HUES48 (cell line): ENCODE measurements around the gene CD99L2.

ENCODE experiments used
- H3K27ac ChIP-seq: one replicate; pipeline ENCODE4 v1.7.0; 2013; ENCODE audit warnings: low read depth, low read length, inconsistent platforms
- H3K27me3 ChIP-seq: 2 replicates; pipeline ENCODE4 v1.6.1; 2013; ENCODE audit warnings: mild to moderate bottlenecking, low read length; ENCODE audit not compliant: control insufficient read depth, insufficient read depth
- H3K36me3 ChIP-seq: 2 replicates; pipeline ENCODE4 v1.6.1; 2013; ENCODE audit warnings: low read length; ENCODE audit not compliant: control insufficient read depth, insufficient read depth
- H3K4me1 ChIP-seq: 2 replicates; pipeline ENCODE4 v1.6.1; 2013; ENCODE audit warnings: mild to moderate bottlenecking, low read length; ENCODE audit not compliant: control insufficient read depth, insufficient read depth
- H3K4me3 ChIP-seq: 2 replicates; pipeline ENCODE4 v1.5.1; 2013; ENCODE audit warnings: mild to moderate bottlenecking, low read depth, low read length
- H3K9ac ChIP-seq: 2 replicates; pipeline ENCODE4 v1.6.1; 2013; ENCODE audit warnings: mild to moderate bottlenecking, low read depth, low read length, moderate library complexity
- H3K9me3 ChIP-seq: 2 replicates; pipeline ENCODE4 v1.6.1; 2013; ENCODE audit warnings: low read length; ENCODE audit not compliant: control insufficient read depth, insufficient read depth

The CD99L2 gene

DNA sequence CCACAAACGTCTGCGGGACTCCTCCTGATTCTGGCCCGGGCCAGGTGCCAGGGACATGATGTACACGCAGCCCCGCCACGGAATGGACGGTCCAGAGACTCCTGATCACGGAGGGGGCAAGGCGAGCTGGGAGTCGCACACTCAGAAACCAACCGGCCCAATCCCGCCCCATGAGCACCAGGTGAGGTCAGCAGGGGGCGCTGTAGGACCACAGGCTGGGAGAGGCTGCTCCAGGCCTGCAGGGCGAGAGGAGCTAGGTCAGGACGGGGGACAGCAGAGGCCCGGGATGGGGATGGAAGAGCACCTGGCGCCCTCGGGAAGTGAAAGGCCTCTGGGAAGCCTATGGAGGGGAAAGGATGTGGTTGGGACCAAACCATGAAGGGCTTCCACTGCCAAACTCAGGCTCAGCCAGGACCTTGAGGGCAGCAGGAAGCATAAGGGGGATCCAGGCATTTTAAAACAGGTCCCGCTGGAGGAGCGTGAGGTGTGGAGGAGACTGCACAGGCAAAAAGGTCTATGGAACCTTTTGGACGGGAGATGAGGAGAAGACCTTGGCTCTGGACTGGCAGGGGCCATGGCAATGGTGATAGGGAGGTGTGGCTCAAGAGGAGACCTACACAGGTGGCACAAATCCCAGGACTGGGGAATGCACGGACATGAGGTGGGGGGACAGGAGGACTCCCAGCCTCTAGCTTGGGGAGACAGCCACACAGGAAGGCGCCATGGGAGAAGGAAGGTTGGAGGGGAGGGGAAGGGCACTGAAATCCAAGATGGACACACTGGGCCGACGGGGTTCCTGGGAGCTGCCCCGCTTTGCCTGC lies 126.1 kb downstream of the CD99L2 start:
- Histone ChIP-seq H3K9ac (no peak overlapping the region), H3K27ac (no peak overlapping the region), H3K9me3 (peaks cover 11% of the 10 kb centered on the region; the same call in 1 of the 2 replicates), H3K4me1 (peaks cover 9% of the 10 kb centered on the region; the same call in 1 of the 2 replicates), H3K36me3 (peaks cover 15% of the 10 kb centered on the region), H3K27me3 (no peaks in the 10 kb centered on the region), H3K4me3 (no peak overlapping the region)

DNA sequence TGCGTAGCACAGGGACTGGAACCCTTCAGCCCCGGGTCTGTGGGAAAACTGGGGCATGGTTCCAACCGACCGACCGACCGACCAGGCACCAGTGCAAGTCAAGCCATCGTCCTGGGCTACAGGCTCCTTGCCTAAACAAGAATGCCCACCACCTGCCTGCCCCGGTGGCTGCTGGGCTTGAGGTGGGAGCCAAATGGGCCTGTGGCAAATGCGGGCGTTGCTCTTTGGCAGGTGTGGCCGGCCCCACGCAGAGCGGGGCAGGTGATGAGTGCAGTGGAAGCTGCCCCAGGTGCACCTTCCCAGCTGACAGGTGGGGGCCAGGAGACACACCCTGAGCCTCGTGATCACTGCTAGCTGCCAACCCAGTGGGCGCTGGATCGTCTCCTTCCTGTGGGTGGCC lies 127.4 kb downstream of the CD99L2 start:
- Histone ChIP-seq H3K9ac (no peak overlapping the region), H3K9me3 (peaks cover 19% of the 10 kb centered on the region), H3K4me1 (0 out of 2 replicates have a peak, but pooled peaks cover 4% of the 10 kb centered on the region), H3K4me3 (no peak overlapping the region), H3K36me3 (peaks cover 11% of the 10 kb centered on the region), H3K27ac (no peak overlapping the region), H3K27me3 (no peaks in the 10 kb centered on the region)

DNA sequence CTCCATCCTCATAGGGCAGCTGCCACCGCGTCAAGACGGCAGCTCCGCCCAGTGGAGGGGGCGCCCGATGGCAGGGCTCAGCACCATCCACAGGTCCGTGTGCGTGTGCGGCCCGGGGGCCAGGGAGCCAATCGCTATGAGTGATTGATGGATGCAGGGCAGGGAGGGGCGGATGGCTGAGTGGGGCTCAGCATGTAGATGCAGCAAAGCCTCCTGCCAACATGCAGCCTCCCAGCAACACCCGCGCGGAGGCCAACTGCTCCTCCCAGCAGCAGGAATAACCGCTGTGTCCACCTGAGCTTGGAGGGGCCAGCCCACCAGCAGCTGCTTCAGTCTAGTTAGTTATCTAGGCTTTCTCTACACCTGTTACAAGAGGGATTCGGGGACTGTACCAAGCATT lies 127.8 kb downstream of the CD99L2 start:
- Histone ChIP-seq H3K36me3 (peaks cover 8% of the 10 kb centered on the region), H3K4me1 (peaks cover 7% of the 10 kb centered on the region), H3K9ac (no peak overlapping the region), H3K27ac (no peak overlapping the region), H3K9me3 (peaks cover 16% of the 10 kb centered on the region), H3K4me3 (no peak overlapping the region), H3K27me3 (no peaks in the 10 kb centered on the region)

DNA sequence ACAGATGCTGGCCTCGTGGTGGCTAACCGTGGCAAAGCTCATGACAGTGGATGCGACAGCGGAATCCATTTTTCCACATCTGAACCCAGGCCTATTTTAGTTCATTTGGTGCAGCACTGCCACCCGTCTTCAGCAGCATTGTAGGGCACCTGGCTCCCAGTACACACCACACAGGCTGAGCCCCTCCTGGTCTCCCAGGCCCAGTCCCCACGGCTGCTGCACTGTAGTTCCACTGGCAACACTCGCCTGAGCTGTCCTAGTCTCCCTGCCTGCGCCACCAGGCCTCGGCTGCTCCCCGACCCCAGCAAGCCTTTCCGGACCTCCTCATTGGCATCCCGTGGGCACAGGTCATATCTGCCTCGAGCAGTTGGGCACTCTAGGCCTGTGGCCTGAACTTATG lies 129.1 kb downstream of the CD99L2 start:
- Histone ChIP-seq H3K4me1 (peaks cover 9% of the 10 kb centered on the region), H3K9ac (no peak overlapping the region), H3K4me3 (no peak overlapping the region), H3K27ac (no peak overlapping the region), H3K9me3 (peaks cover 10% of the 10 kb centered on the region), H3K36me3 (peaks cover 4% of the 10 kb centered on the region; the same call in 1 of the 2 replicates), H3K27me3 (no peaks in the 10 kb centered on the region)

DNA sequence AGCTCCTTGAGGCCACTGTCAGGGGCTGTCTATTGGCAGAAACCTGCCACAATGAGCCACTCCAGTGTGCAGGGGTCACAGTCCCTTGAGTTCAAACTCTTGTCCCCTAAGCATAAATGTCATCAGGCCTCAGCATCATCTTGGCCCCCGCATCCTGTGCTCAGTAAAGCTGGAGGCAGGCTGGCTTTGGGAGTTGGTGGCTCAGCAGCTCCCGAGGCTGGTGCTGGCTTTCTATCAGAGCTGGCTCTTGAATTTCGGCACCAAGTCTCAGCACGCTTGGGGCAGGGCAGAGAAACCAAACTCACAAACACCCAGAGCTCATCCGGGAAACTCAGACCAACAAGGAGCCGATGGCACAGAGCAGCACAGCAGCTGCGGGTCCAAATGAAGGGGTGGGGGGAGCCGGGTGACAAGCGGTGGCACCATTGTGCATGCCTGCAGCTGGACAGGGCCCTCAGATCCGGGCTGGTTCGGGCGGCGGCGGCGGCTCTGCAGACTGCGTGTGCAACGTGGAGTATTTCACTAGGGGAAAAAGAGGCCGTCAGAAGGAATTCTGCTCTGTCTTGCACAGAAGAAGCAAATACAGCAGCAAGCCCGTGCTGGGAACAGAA lies 129.8 kb downstream of the CD99L2 start:
- no peak overlapping the region for H3K4me3 ChIP-seq

DNA sequence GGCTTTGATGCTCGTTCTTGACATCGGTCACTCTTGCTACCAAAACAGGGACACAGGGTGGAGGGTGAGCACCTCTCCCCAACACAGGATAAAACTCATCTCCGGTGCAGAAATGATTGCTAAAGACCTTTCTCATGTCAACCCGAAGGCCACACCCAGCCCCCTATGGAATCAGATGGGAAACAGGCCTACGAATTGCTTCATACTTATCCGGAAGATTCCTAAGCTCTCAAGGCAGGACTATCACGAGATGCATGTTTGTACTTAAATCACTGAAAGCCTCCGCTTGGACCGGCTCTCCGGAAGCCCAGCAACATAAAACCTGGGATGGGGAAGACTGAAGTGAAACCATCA lies 130.4 kb downstream of the CD99L2 start:
- H3K27me3 ChIP-seq, result no peaks in the 10 kb centered on the region
- no peak overlapping the region for H3K27ac ChIP-seq
- H3K4me3 ChIP-seq, result no peak overlapping the region
- peaks cover 4% of the 10 kb centered on the region; the same call in 1 of the 2 replicates for H3K36me3 ChIP-seq
- no peak overlapping the region for H3K9ac ChIP-seq
- peaks cover 9% of the 10 kb centered on the region for H3K4me1 ChIP-seq
- peaks cover 10% of the 10 kb centered on the region for H3K9me3 ChIP-seq

More for the DNA sequence above, 129.8 kb downstream of the CD99L2 start:
- H3K27me3 ChIP-seq, result no peaks in the 10 kb centered on the region
- H3K4me1 ChIP-seq, result peaks cover 9% of the 10 kb centered on the region
- H3K36me3 ChIP-seq, result peaks cover 4% of the 10 kb centered on the region; the same call in 1 of the 2 replicates
- H3K9ac ChIP-seq, result no peak overlapping the region
- H3K9me3 ChIP-seq, result peaks cover 10% of the 10 kb centered on the region
- no peak overlapping the region for H3K27ac ChIP-seq

DNA sequence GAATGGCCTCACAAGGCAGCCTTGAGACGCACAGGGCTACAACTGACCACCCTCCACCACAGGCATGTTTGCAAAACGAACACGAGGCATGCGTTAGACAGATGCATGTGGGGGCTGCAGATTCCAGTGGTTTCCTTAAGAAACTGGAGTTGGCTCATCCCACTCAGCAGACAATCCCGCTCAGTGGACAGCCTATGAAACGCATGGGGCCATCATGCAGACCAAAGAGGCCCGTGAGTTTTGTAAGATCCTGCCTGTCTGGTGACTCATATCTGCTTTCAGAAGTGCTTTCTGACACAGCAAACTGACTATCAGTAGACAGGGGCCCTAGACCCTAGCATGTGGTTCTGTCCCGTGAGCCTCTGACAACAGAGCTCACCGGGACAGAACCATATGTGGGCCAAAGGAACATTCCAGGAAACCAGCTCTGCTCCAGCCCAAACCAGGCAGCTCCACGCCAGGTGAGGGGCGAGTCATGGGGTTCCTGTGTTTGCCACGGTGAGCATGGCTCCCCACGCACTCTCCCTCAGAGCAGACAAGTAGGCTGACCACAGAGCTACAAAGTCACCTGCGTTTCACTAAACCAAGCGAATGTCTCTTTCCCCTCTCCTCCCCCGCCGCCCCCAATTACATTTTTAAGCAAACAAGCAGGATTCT lies 130.9 kb downstream of the CD99L2 start:
- Histone ChIP-seq H3K27me3 (no peaks in the 10 kb centered on the region), H3K36me3 (peaks cover 4% of the 10 kb centered on the region; the same call in 1 of the 2 replicates), H3K4me1 (peaks cover 9% of the 10 kb centered on the region), H3K9ac (no peak overlapping the region), H3K27ac (no peak overlapping the region), H3K9me3 (peaks cover 10% of the 10 kb centered on the region), H3K4me3 (no peak overlapping the region)

DNA sequence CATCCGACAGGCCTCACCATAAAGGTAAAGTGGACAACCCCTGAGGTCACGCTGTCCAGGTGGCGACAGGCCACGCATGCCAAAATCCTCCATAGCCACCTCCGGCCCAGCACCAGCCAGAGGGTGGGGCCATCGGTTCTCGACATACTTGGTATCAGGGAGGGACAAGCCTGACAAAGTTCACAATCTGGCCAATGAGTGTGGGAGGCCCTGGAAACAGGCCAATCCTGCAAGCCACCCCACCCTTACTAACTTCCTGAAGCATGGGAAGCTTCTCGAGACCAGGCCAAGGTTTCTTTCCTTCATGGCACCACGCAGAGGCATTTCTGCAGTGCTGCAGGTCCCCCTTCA lies 131.4 kb downstream of the CD99L2 start:
- Histone ChIP-seq H3K9ac (no peak overlapping the region), H3K9me3 (peaks cover 10% of the 10 kb centered on the region), H3K36me3 (peaks cover 4% of the 10 kb centered on the region), H3K27ac (no peak overlapping the region), H3K27me3 (no peaks in the 10 kb centered on the region), H3K4me3 (no peak overlapping the region), H3K4me1 (peaks cover 9% of the 10 kb centered on the region)

DNA sequence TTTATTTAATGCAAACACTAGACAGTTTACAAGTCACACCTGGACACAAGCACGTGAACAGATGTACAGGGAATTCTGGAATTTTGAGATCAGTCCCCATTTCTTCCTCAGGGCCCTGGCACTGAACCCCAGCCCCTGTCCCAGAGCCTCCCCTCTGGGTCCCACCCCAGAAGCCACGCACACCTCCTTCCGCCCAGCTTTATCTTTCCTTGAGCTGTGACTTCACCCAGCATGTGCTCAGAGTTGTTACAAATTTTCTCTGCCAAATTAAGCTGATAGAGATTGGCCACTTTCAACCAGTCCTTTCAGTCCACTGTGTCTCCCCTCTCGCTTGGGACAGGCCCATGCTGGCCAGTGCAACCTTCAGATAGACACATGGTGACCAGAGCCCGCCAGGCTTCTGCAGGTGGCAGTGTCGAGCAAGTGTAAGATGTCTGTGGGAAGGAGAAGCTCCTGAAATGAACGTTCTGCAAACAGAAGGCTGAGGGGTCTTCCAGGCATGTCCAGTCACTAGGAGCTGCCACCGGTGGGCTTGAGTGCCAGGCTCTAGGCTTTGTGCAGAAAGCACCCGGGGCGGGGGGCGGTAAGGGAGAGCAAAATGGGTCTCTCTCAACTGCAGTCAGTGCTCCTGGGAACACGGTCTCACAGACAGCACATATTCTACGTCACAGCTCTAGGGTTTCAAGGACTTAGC lies 132.0 kb downstream of the CD99L2 start:
- Histone ChIP-seq H3K9ac (no peak overlapping the region), H3K4me3 (no peak overlapping the region), H3K4me1 (peaks cover 9% of the 10 kb centered on the region), H3K27ac (no peak overlapping the region), H3K36me3 (peaks cover 4% of the 10 kb centered on the region), H3K9me3 (peaks cover 10% of the 10 kb centered on the region; the same call in 1 of the 2 replicates), H3K27me3 (no peaks in the 10 kb centered on the region)

DNA sequence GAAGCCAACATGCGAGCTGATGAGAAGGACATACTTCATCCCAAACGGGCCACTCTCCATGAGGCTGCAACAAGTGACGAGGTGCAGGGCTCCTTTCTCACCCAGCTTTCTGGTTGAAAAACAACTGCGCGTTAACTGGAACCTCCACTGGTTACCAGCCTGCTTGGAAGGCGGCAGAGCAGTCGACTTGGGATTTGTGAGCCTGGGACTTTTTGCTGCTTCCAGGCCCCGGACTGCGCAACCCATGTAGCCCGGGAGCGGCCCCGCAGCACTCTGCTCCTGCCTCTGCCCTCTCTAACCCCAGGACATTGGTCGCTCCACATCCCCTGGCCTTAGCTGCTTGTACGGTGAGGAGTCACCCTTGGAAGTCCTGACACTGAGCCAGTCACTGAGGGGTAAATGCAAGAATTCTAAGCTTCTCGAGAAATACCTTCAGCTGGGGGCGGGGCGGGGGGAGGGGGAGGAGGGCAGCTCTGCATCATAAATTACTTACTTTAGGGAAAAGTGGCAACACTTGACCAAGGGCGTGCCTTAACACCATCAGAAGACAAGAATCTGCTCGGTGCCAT lies 132.6 kb downstream of the CD99L2 start:
- H3K9ac ChIP-seq, result no peak overlapping the region

More for the DNA sequence above, 132.6 kb downstream of the CD99L2 start:
- Histone ChIP-seq H3K27ac (no peak overlapping the region), H3K36me3 (peaks cover 4% of the 10 kb centered on the region), H3K4me1 (peaks cover 9% of the 10 kb centered on the region), H3K9me3 (peaks cover 10% of the 10 kb centered on the region; the same call in 1 of the 2 replicates), H3K4me3 (no peak overlapping the region), H3K27me3 (no peaks in the 10 kb centered on the region)
